ENCODE measurements around the gene TOMM20. TPM values are rescaled to one million over a fixed set of nuclear protein-coding genes. Genes with fewer than 3 reads are reported as not detected.

The TOMM20 gene
- total RNA-seq, 1 experiment from 2014 or later: 184 TPM

GRCh38 chr1:235105051-235106043 is 23.3 kb downstream of the TOMM20 start:
- ChIA-PET RAD21 (ENCODE audit: low non-redundant PET in 1 of 2, low total read pairs in 2 of 2, uncharacterized antibody in 2 of 2, unreplicated experiment in 2 of 2) (no interaction called here), CTCF (interaction anchor here (0.6 to 5.0 kb wide), 6 partner anchors 308 to 677 kb away, joined by 3 to 36 read pairs (median 4); partner anchors contain the start of gene B3GALNT2), POLR2A (interaction anchor here (1.0 kb wide), 1 partner anchor 400 kb away, joined by 3 read pairs; no protein-coding TSS in a partner anchor)
- no peak overlapping the region for H3K4me3 ChIP-seq (replicated peaks in 1 of 2; ENCODE audit: low read depth in 1 of 2, low read length in 2 of 2)
- TF ChIP-seq EZH2phosphoT487 (IDR thresholded peaks at IDR 0.05; ENCODE audit: borderline replicate concordance): no peak
- TF ChIP-seq EZH2 (IDR thresholded peaks at IDR 0.05): no peak
- TF ChIP-seq ATF3 (IDR thresholded peaks at IDR 0.05): no peak
- TF ChIP-seq SRF (IDR thresholded peaks at IDR 0.05; ENCODE audit: low read depth): no peak
- no peak; the same call in 1 of the 2 replicates for TF ChIP-seq POLR2AphosphoS5 (IDR thresholded peaks at IDR 0.05; ENCODE audit: low read depth, low read length)
- no peak for TF ChIP-seq SIN3A (IDR thresholded peaks at IDR 0.05; ENCODE audit: low read depth)
- no peak for TF ChIP-seq CTCF (IDR thresholded peaks at IDR 0.05 in 2 of 3, conservative IDR thresholded peaks at IDR 0.05 in 1 of 3; ENCODE audit: borderline replicate concordance in 1 of 3, insufficient read depth in 1 of 3, low read depth in 2 of 3, low read length in 2 of 3)
- TF ChIP-seq FOSL1 (IDR thresholded peaks at IDR 0.05; ENCODE audit: low read depth): no peak
- no peak for TF ChIP-seq CEBPB (IDR thresholded peaks at IDR 0.05; ENCODE audit: low read depth)
- no peak for TF ChIP-seq REST (IDR thresholded peaks at IDR 0.05; ENCODE audit: low read depth)
- TF ChIP-seq SP1 (IDR thresholded peaks at IDR 0.05; ENCODE audit: low read depth): no peak
- no peak for TF ChIP-seq TCF7L2 (IDR thresholded peaks at IDR 0.05; ENCODE audit: borderline replicate concordance, extremely low read depth, insufficient read depth, insufficient read length)
- TF ChIP-seq POLR2A (IDR thresholded peaks at IDR 0.05; ENCODE audit: borderline replicate concordance, extremely low read depth, insufficient read depth, insufficient read length): no peak
- no peak overlapping the region for H3K9ac ChIP-seq (ENCODE audit: low read length)
- H3K36me3 ChIP-seq (ENCODE audit: control insufficient read depth in 1 of 2, insufficient read depth in 2 of 2, low read length in 2 of 2): peaks cover 8 to 28% of the 10 kb centered on the region in 2 experiments; a peak in 3 of 4 replicates
- no peak overlapping the region for H2AFZ ChIP-seq (ENCODE audit: low read depth, low read length, poor library complexity, severe bottlenecking)
- no peaks in the 10 kb centered on the region for H3K9me3 ChIP-seq (ENCODE audit: control insufficient read depth in 1 of 2, insufficient read depth in 1 of 2, low read depth in 1 of 2, low read length in 2 of 2)
- H3K9me2 ChIP-seq (ENCODE audit: insufficient read depth): no peaks in the 10 kb centered on the region
- intact Hi-C loops (cut with micrococcal nuclease): no loop called here
- peaks cover 4 to 14% of the 10 kb centered on the region in 2 experiments; a peak in 3 of 4 replicates for H3K4me1 ChIP-seq (ENCODE audit: control insufficient read depth in 1 of 2, insufficient read depth in 2 of 2, low read length in 2 of 2)
- no peak for DNase-seq (ENCODE audit: low read depth, low spot score)
- no peak for ATAC-seq
- H4K20me1 ChIP-seq (ENCODE audit: insufficient read depth): 0 out of 2 replicates have a peak, but pooled peaks cover 10% of the 10 kb centered on the region
- no peak overlapping the region for H3K27ac ChIP-seq (ENCODE audit: low read depth, low read length)
- H3K4me2 ChIP-seq (ENCODE audit: low read length): peak overlapping the region; percentile 71; the same call in 1 of the 2 replicates
- H3K79me2 ChIP-seq (ENCODE audit: insufficient read depth, low read length): peaks cover 5% of the 10 kb centered on the region
- no peaks in the 10 kb centered on the region for H3K27me3 ChIP-seq (ENCODE audit: insufficient read depth, low read length)
- no TSS peak for BruUV-seq (replicated peaks)
